Stimulated activated CD8-positive, alpha-beta memory T cell treated with anti-CD3 and anti-CD28 coated beads, Interleukin-7, amount 100 ng/mL, for 24 hours (primary cell): Measurements from ENCODE around the gene MAGEB17.

Experiments
- DNase-seq: peaks from one replicate; pipeline ENCODE4 v3.0.0-alpha.2; 2020; ENCODE audit warnings: low read depth

The MAGEB17 gene

DNA sequence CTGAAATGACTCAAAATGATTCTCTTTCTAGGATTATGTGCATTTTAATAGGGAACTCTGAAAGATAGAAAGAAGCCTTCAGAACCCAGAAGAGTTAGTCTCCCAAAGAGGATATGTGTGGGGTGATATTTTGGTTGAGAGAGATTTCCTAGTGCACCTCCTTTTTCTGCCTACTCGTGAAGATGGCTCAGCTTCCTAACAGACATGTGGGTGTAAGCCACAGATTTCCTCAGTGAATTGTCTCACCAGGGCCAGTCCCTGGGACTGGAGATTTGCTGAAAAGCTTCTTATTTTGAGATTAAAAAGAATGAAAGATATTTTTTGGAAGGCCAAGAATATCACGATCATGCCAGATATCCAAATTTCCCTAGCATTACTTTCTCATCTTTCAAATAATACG is 42.8 kb downstream of the MAGEB17 start:
- no peak for DNase-seq

DNA sequence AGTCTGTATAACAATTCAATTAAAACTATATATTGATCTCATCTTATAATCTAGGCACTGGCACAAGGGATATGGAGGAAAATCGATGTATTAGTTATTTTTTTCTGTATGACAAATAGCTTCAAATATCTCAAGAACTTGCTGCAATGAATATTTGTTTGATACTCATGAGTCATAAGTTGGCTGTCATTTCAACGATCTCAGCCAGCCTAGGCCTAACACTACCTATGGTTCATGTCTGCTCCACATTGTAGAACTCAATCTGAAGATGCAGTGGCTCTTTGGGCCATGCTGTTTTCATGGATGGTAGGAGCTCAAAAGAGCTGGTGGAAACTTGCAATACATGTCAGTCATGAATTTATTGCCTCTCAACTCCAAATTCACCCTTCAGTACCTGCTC is 44.7 kb downstream of the MAGEB17 start:
- no peak for DNase-seq

DNA sequence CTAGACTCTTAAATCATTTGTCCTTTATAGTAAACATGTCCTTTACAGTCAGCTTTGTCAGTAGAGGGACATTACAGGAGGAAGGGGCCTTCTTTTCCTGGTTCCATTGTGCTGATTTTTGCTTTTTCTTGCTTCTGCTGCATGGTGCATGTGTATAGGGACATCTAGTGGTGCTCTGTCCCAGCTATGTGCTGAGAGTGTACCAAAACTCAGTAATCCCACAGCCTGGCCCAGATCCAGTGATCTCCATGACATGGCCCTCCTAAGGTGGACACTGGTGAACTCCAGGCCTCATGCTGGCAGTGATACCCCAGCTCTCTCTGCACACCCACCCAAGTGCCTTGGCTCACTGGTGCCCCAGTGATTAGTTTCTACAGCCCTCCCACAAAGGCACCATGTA is 45.2 kb downstream of the MAGEB17 start:
- no peak for DNase-seq

DNA sequence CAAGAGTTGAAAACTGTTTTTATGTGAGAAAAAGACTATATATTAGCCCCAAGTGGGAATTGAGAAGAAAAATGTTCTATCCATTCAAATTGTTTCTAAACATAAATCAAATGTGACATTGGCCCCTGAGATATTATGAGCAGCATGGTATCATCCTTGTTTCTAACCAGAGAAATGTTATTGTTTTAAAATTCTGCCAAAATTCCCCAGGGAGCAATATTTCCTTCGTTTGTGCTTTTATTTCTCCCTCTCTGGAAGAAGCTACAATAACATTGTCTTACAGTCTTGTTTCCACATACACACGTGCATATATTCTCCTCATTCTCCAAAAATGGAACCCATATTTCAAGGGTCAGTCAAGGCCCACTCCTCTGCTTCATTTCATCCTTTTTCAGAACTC is 46.7 kb downstream of the MAGEB17 start:
- DNase-seq: no peak

DNA sequence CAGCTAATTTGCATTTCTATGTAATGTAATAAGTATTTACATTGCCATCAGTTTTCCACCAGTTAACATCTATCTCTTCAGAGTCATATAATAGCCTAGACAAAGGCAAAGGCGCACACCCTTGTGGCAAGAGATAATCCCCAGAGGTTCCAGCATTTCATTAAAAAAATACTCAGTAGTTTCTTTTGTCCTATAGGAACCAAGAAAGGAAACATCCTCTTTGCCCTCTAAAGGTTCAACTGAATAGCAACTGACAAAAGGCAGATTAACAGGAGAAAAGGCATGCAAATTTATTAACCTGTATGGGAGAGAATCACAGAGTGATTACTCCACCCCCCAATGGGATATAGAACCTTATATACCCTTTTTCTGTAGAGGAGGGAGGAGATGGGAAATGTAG is 48.4 kb downstream of the MAGEB17 start:
- DNase-seq: no peak
